Stimulated activated CD4-positive, alpha-beta T cell treated with anti-CD3 and anti-CD28 coated beads, Interleukin-1b, Interleukin-23, amount 100 ng/mL, for 24 hours (primary cell): ENCODE results near the gene TBC1D3K.
"Not testable (repeated sequence)": the region's sequence is repeated elsewhere in the genome, so short reads cannot be mapped to it uniquely, and the experiment has no call there.

Experiments
- DNase-seq, 4 experiments: peaks; one replicate each; pipeline ENCODE4 v3.0.0-alpha.2; 2020; ENCODE audit warnings: low read depth in 4 of 4, low spot score in 1 of 4

The TBC1D3K gene

DNA sequence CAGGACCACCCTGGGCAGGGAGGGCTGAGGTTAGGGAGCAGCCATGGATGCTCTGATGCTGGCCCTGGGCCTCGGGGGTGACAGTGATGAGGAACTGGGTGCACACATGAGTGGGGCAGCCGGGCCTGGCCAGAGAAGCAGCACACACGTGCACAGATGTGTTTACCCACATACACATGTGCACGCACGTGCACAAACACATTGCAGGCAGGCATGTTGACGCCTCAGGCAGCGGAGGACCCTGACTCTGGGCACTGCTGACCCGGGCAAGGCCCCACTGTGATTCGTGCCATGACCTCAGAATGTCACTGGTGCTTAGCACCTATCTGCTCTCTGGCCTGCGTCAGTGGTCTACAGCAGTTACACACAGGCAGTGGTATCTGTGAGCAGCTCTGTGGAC, at the start of gene TBC1D3K:
TSS of gene TBC1D3K (plus strand) at position 301 of the 400 bp plus-strand sequence. CDS start 1,585 bp downstream, outside the sequence.
- DNase-seq = not testable (repeated sequence)

- no peak for DNase-seq
Measured at GRCh38 chr17:37884516-37884915, 39.7 kb upstream of the TBC1D3K start.

DNA sequence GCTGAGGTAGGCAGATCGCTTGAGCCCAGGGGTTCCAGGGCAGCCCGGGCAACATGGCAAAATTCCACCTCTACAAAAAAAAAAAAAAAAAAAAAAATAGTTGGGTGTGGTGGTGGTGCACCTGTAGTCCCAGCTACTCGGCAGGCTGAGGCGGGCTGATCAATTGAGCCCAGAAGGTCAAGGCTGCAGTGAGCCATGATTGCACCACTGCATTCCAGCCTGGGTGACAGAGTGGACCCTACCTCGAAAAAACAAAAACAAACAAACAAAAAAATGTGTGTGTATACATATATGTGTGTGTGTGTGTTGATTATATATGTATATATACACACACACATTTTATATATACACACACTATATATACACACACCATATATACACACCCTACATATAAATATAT, 39.1 kb upstream of the TBC1D3K start:
- no peak for DNase-seq

DNA sequence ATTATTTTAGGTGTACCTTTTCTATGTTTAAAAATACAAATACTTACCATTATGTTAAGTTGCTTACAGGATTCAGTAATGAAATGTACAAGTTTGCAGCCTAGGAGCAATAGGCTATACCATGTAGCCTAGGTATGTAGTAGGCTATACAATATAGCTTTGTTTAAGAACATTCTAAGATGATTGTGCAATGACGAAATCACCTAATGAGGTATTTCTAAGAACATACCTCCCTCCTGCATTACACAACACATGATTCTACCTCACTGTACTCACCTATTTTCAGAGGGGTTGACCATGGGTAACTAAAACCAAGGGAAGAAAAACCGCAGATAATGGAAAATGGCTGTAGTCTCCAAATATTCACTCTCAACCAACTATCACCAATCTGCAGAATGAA, 35.3 kb upstream of the TBC1D3K start:
- DNase-seq = no peak

DNA sequence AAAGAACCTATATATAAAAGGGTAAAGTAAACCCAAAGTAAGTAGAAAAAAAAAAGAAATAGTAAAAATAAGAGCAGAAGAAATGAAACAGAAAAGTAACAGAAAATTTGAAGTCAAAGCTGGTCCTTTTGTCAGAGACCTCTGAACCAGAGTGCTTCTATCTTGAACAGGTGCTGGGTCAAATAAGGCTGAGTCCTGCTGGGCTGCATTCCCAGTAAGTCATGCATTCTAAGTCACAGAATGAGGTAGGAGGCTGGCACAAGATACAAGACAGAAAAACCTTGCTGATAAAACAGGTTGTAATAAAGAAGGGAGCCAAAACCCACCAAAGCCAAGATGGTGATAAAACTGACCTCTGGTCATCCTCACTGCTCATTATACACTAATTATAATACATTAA, 27.3 kb upstream of the TBC1D3K start:
- not testable (repeated sequence) for DNase-seq
